Measurements from ENCODE around the gene TM9SF4.
A peak's percentile ranks its signal among the peaks of the same experiment; 100 is the strongest.

Gene TM9SF4

DNA sequence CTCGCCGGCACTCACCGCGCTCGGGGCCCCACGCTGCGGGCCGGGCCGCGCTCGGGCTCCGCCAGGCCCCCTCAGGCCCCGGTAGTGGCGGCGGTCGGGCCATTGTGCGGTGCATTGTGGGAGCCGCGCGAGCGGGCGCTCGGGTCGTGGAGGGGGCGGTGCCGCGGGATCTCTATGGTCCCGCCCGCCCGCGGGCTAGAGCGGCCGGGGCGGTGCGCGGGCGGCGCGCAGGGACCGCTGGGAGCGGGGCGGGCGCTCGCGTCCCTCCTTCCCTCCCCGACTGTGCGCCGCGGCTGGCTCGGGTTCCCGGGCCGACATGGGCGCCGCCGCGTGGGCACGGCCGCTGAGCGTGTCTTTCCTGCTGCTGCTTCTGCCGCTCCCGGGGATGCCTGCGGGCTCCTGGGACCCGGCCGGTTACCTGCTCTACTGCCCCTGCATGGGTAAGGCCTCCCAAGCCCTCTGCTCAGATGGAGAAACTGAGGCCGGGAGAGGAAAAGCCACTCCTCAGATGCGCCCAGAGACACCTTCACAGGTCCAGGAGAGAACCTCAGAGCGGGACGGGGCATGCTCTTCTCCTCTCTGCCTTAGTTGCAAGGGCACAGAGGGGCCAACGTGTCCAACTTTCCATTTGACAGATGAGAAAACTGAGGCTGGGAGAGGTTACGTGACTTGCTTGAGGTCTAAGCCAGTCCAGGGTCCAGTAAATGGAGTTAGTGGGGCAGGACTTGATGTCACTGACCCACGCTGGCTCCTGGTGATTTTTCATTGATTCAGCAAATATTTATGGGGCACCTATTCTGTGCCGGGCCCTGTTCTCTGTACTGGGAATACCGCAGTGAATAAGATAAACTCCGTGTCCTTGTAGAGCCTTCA lies 98.3 kb downstream of the TM9SF4 start, which contains the start of the genes PLAGL2 and POFUT1 (continued):
- TF ChIP-seq ZNF423 (tag by site-specific recombination; IDR thresholded peaks at IDR 0.05) (no peak), ZBTB7A (tag by site-specific recombination; IDR thresholded peaks at IDR 0.05; ENCODE audit: low read depth) (no peak), HOXD13 (CRISPR knock-in tag; IDR thresholded peaks at IDR 0.05; ENCODE audit: borderline replicate concordance) (no peak), ZNF221 (tag by site-specific recombination; IDR thresholded peaks at IDR 0.05; ENCODE audit: borderline replicate concordance) (no peak), ZSCAN30 (tag by site-specific recombination; IDR thresholded peaks at IDR 0.05) (peak; percentile 75; the same call in 1 of the 2 replicates), ZNF629 (tag by site-specific recombination; IDR thresholded peaks at IDR 0.05) (no peak), ZNF501 (tag by site-specific recombination; IDR thresholded peaks at IDR 0.05) (0 out of 2 replicates have a peak, but pooled peaks have one; percentile 60), ZNF202 (tag by site-specific recombination; IDR thresholded peaks at IDR 0.05; ENCODE audit: borderline replicate concordance) (no peak), ZEB2 (tag by site-specific recombination; IDR thresholded peaks at IDR 0.05) (peak; percentile 61; the same call in 1 of the 2 replicates), BCL11A (tag by site-specific recombination; IDR thresholded peaks at IDR 0.05; ENCODE audit: low read depth) (no peak), ZNF274 (IDR thresholded peaks at IDR 0.05; ENCODE audit: low read length) (no peak), ZNF274 (tag by site-specific recombination; IDR thresholded peaks at IDR 0.05; ENCODE audit: borderline replicate concordance) (no peak), FEZF1 (tag by site-specific recombination; IDR thresholded peaks at IDR 0.05) (no peak), ZNF792 (tag by site-specific recombination; IDR thresholded peaks at IDR 0.05) (no peak), ZNF473 (tag by site-specific recombination; IDR thresholded peaks at IDR 0.05) (no peak), ZNF600 (tag by site-specific recombination; IDR thresholded peaks at IDR 0.05) (no peak), ZNF138 (tag by site-specific recombination; IDR thresholded peaks at IDR 0.05; ENCODE audit: borderline replicate concordance) (no peak), GLIS2 (tag by site-specific recombination; IDR thresholded peaks at IDR 0.05) (no peak)
- TF ChIP-seq, protein P1, sequence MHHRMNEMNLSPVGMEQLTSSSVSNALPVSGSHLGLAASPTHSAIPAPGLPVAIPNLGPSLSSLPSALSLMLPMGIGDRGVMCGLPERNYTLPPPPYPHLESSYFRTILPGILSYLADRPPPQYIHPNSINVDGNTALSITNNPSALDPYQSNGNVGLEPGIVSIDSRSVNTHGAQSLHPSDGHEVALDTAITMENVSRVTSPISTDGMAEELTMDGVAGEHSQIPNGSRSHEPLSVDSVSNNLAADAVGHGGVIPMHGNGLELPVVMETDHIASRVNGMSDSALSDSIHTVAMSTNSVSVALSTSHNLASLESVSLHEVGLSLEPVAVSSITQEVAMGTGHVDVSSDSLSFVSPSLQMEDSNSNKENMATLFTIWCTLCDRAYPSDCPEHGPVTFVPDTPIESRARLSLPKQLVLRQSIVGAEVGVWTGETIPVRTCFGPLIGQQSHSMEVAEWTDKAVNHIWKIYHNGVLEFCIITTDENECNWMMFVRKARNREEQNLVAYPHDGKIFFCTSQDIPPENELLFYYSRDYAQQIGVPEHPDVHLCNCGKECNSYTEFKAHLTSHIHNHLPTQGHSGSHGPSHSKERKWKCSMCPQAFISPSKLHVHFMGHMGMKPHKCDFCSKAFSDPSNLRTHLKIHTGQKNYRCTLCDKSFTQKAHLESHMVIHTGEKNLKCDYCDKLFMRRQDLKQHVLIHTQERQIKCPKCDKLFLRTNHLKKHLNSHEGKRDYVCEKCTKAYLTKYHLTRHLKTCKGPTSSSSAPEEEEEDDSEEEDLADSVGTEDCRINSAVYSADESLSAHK (tag by site-specific recombination; IDR thresholded peaks at IDR 0.05): no peak
- TF ChIP-seq, protein P2, sequence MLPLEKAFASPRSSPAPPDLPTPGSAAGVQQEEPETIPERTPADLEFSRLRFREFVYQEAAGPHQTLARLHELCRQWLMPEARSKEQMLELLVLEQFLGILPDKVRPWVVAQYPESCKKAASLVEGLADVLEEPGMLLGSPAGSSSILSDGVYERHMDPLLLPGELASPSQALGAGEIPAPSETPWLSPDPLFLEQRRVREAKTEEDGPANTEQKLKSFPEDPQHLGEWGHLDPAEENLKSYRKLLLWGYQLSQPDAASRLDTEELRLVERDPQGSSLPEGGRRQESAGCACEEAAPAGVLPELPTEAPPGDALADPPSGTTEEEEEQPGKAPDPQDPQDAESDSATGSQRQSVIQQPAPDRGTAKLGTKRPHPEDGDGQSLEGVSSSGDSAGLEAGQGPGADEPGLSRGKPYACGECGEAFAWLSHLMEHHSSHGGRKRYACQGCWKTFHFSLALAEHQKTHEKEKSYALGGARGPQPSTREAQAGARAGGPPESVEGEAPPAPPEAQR (tag by site-specific recombination; IDR thresholded peaks at IDR 0.05): no peak
- TF ChIP-seq, protein P3, sequence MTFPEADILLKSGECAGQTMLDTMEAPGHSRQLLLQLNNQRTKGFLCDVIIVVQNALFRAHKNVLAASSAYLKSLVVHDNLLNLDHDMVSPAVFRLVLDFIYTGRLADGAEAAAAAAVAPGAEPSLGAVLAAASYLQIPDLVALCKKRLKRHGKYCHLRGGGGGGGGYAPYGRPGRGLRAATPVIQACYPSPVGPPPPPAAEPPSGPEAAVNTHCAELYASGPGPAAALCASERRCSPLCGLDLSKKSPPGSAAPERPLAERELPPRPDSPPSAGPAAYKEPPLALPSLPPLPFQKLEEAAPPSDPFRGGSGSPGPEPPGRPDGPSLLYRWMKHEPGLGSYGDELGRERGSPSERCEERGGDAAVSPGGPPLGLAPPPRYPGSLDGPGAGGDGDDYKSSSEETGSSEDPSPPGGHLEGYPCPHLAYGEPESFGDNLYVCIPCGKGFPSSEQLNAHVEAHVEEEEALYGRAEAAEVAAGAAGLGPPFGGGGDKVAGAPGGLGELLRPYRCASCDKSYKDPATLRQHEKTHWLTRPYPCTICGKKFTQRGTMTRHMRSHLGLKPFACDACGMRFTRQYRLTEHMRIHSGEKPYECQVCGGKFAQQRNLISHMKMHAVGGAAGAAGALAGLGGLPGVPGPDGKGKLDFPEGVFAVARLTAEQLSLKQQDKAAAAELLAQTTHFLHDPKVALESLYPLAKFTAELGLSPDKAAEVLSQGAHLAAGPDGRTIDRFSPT (tag by site-specific recombination; IDR thresholded peaks at IDR 0.05): peak; percentile 59; the same call in 1 of the 2 replicates
- TF ChIP-seq, protein P4, sequence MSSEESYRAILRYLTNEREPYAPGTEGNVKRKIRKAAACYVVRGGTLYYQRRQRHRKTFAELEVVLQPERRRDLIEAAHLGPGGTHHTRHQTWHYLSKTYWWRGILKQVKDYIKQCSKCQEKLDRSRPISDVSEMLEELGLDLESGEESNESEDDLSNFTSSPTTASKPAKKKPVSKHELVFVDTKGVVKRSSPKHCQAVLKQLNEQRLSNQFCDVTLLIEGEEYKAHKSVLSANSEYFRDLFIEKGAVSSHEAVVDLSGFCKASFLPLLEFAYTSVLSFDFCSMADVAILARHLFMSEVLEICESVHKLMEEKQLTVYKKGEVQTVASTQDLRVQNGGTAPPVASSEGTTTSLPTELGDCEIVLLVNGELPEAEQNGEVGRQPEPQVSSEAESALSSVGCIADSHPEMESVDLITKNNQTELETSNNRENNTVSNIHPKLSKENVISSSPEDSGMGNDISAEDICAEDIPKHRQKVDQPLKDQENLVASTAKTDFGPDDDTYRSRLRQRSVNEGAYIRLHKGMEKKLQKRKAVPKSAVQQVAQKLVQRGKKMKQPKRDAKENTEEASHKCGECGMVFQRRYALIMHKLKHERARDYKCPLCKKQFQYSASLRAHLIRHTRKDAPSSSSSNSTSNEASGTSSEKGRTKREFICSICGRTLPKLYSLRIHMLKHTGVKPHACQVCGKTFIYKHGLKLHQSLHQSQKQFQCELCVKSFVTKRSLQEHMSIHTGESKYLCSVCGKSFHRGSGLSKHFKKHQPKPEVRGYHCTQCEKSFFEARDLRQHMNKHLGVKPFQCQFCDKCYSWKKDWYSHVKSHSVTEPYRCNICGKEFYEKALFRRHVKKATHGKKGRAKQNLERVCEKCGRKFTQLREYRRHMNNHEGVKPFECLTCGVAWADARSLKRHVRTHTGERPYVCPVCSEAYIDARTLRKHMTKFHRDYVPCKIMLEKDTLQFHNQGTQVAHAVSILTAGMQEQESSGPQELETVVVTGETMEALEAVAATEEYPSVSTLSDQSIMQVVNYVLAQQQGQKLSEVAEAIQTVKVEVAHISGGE (tag by site-specific recombination; conservative IDR thresholded peaks at IDR 0.05; ENCODE audit: low read depth): no peak
- TF ChIP-seq, protein P5, sequence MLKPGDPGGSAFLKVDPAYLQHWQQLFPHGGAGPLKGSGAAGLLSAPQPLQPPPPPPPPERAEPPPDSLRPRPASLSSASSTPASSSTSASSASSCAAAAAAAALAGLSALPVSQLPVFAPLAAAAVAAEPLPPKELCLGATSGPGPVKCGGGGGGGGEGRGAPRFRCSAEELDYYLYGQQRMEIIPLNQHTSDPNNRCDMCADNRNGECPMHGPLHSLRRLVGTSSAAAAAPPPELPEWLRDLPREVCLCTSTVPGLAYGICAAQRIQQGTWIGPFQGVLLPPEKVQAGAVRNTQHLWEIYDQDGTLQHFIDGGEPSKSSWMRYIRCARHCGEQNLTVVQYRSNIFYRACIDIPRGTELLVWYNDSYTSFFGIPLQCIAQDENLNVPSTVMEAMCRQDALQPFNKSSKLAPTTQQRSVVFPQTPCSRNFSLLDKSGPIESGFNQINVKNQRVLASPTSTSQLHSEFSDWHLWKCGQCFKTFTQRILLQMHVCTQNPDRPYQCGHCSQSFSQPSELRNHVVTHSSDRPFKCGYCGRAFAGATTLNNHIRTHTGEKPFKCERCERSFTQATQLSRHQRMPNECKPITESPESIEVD (tag by site-specific recombination; IDR thresholded peaks at IDR 0.05): no peak
- TF ChIP-seq, protein P6, sequence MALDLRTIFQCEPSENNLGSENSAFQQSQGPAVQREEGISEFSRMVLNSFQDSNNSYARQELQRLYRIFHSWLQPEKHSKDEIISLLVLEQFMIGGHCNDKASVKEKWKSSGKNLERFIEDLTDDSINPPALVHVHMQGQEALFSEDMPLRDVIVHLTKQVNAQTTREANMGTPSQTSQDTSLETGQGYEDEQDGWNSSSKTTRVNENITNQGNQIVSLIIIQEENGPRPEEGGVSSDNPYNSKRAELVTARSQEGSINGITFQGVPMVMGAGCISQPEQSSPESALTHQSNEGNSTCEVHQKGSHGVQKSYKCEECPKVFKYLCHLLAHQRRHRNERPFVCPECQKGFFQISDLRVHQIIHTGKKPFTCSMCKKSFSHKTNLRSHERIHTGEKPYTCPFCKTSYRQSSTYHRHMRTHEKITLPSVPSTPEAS (tag by site-specific recombination; IDR thresholded peaks at IDR 0.05): no peak
- TF ChIP-seq, protein P7, sequence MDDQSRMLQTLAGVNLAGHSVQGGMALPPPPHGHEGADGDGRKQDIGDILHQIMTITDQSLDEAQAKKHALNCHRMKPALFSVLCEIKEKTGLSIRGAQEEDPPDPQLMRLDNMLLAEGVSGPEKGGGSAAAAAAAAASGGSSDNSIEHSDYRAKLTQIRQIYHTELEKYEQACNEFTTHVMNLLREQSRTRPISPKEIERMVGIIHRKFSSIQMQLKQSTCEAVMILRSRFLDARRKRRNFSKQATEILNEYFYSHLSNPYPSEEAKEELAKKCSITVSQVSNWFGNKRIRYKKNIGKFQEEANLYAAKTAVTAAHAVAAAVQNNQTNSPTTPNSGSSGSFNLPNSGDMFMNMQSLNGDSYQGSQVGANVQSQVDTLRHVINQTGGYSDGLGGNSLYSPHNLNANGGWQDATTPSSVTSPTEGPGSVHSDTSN (CRISPR knock-in tag; IDR thresholded peaks at IDR 0.05): peak; percentile 72; the same call in 1 of the 2 replicates
